Gastroesophageal sphincter (tissue), 4 donors: ENCODE measurements around the gene ALDH1A3. TPM values are rescaled to one million over a fixed set of nuclear protein-coding genes. Genes with fewer than 3 reads are reported as not detected.

Experiments
- ATAC-seq: fragments of 150-250 bp; one replicate; pipeline ENCODE4 v1.9.1; 2016; ENCODE audit warnings: mild to moderate bottlenecking, moderate library complexity
- H3K27ac ChIP-seq, 4 donors: fragments of 200-600 bp; sonication (generic) in 3 of 4; 1 replicate in 3 of 4; 2 replicates in 1 of 4; pipeline ENCODE4 v1.5.1; 2016 to 2019
- H3K27me3 ChIP-seq: fragments of 200-600 bp; sonication (generic); one replicate; pipeline ENCODE4 v1.5.1; 2019
- H3K36me3 ChIP-seq, 2 donors: fragments of 200-600 bp; sonication (generic); one replicate each; pipeline ENCODE4 v1.5.1; 2019; ENCODE audit warnings: control low read depth in 1 of 2
- H3K4me1 ChIP-seq, 3 donors: fragments of 200-600 bp; sonication (generic); 1 replicate in 2 of 3; 2 replicates in 1 of 3; pipeline ENCODE4 v1.5.1; 2016 to 2019; ENCODE audit warnings: control low read depth in 2 of 3
- H3K4me3 ChIP-seq, 2 donors: fragments of 200-600 bp; sonication (generic); one replicate each; pipeline ENCODE4 v1.5.1; 2019; ENCODE audit warnings: mild to moderate bottlenecking in 1 of 2, moderate library complexity in 1 of 2
- H3K9me3 ChIP-seq, 3 donors: fragments of 200-600 bp; sonication (generic); one replicate each; pipeline ENCODE4 v1.5.1; 2017 to 2019; ENCODE audit warnings: control low read depth in 2 of 3
- CTCF ChIP-seq, 4 experiments: fragments of 200-600 bp in 2 of 4; fragments of 450-650 bp in 2 of 4; sonication (generic) in 1 of 4; IDR thresholded peaks; one replicate each; pipeline ENCODE4 v1.5.1; 2017 to 2019; ENCODE audit warnings: antibody characterized with exemption in 4 of 4, mild to moderate bottlenecking in 2 of 4, moderate library complexity in 2 of 4
- EP300 ChIP-seq: sonication (generic); formaldehyde crosslinking; IDR thresholded peaks from one replicate; pipeline ENCODE4 v1.6.1; 2017; ENCODE audit warnings: antibody characterized with exemption, mild to moderate bottlenecking
- POLR2A ChIP-seq, 2 donors: fragments of 450-650 bp; IDR thresholded peaks; one replicate each; pipeline ENCODE4 v1.6.1; 2017; ENCODE audit warnings: antibody characterized with exemption in 2 of 2, mild to moderate bottlenecking in 2 of 2, moderate library complexity in 1 of 2
- POLR2AphosphoS5 ChIP-seq: sonication (generic); formaldehyde crosslinking; IDR thresholded peaks from one replicate; pipeline ENCODE4 v1.6.1; 2017; ENCODE audit warnings: antibody characterized with exemption
- WGBS, 2 donors: methylation state at CpG; one replicate each; pipeline ENCODE4 v1.1.5; 2018; ENCODE audit warnings: low coverage in 1 of 2; 5-methylcytosine and 5-hydroxymethylcytosine counted together
- total RNA-seq, 4 donors: library from RNA; depleted of rRNA; stranded (reverse); fragments of >200 nt; gene quantifications; one replicate each; pipeline ENCODE4 v1.1.0, GENCODE V29; 2016

The ALDH1A3 gene
- total RNA-seq, 4 donors from 2014 or later: 23.0 to 148 (median 93.4) TPM

GRCh38 chr15:100918034-100918689 lies 38.5 kb downstream of the ALDH1A3 start:
- no peak for TF ChIP-seq POLR2AphosphoS5
- TF ChIP-seq POLR2A (IDR thresholded peaks at IDR 0.05): peak in 1 of 2 donors; percentile 26
- TF ChIP-seq CTCF (IDR thresholded peaks at IDR 0.05): peak in 3 of 4 experiments; percentile 85 to 99 (median 89)
- 0% methylated on average over 8 of the region's 42 CpGs; no CpG with 5 or more reads in 1 of the 2 donors for WGBS, 2 donors
- peaks cover 0 to 43% (median 4%) of the 10 kb centered on the region in 3 donors for H3K4me1 ChIP-seq
- H3K27me3 ChIP-seq: peaks cover 58% of the 10 kb centered on the region
- ATAC-seq: peak; percentile 87
- peak overlapping the region in 3 of 4 donors; percentile 76 to 84 (median 78) for H3K27ac ChIP-seq
- peak overlapping the region; percentile 46 to 73 for H3K4me3 ChIP-seq
- H3K36me3 ChIP-seq: no peaks in the 10 kb centered on the region
- no peaks in the 10 kb centered on the region for H3K9me3 ChIP-seq

GRCh38 chr15:100918690-100919480 lies 39.3 kb downstream of the ALDH1A3 start, which contains the start of gene LRRK1:
TSS of gene LRRK1 (plus strand) at chr15:100919357. CDS start at chr15:100924633, 5,276 bp downstream.
- peaks cover 58% of the 10 kb centered on the region for H3K27me3 ChIP-seq
- H3K27ac ChIP-seq: peak within 1 kb of the TSS in 3 of 4 donors; percentile 76 to 84 (median 78)
- ATAC-seq: peak; percentile 64
- H3K36me3 ChIP-seq: no peaks in the 10 kb centered on the region
- peak within 1 kb of the TSS; percentile 46 to 73 for H3K4me3 ChIP-seq
- peaks cover 0 to 43% (median 4%) of the 10 kb centered on the region in 3 donors for H3K4me1 ChIP-seq
- TF ChIP-seq POLR2AphosphoS5: no peak
- peak; percentile 23 to 36 for TF ChIP-seq POLR2A (IDR thresholded peaks at IDR 0.05)
- H3K9me3 ChIP-seq: no peaks in the 10 kb centered on the region
- WGBS, 2 donors: 3 to 7% methylated on average over 5 to 6 of the region's 87 CpGs

GRCh38 chr15:100919481-100920405 lies 40.1 kb downstream of the ALDH1A3 start:
- Histone ChIP-seq H3K27me3 (peaks cover 54% of the 10 kb centered on the region), H3K4me1 (peaks cover 0 to 39% (median 4%) of the 10 kb centered on the region in 3 donors), H3K9me3 (no peaks in the 10 kb centered on the region), H3K27ac (peak overlapping the region in 3 of 4 donors; percentile 76 to 84 (median 78)), H3K4me3 (peak overlapping the region; percentile 34 to 73), H3K36me3 (peaks cover 0 to 5% of the 10 kb centered on the region in 2 donors)
- no peak for ATAC-seq
- TF ChIP-seq CTCF (IDR thresholded peaks at IDR 0.05) (no peak), POLR2AphosphoS5 (no peak), EP300 (no peak), POLR2A (IDR thresholded peaks at IDR 0.05) (no peak)
- 4 to 43% methylated on average over 1 to 5 of the region's 80 CpGs for WGBS, 2 donors

- Histone ChIP-seq H3K36me3 (peaks cover 0 to 12% of the 10 kb centered on the region in 2 donors), H3K4me1 (peaks cover 0 to 36% (median 4%) of the 10 kb centered on the region in 3 donors), H3K27me3 (peaks cover 54% of the 10 kb centered on the region), H3K9me3 (no peaks in the 10 kb centered on the region), H3K27ac (peak overlapping the region in 1 of 4 donors; percentile 78), H3K4me3 (no peak overlapping the region)
- TF ChIP-seq POLR2A (IDR thresholded peaks at IDR 0.05): no peak
- TF ChIP-seq POLR2AphosphoS5: no peak
- TF ChIP-seq EP300: no peak
- TF ChIP-seq CTCF (IDR thresholded peaks at IDR 0.05): no peak
- no peak for ATAC-seq
- WGBS, 2 donors: 75 to 87% methylated on average over 5 to 6 of the region's 8 CpGs
Observed at GRCh38 chr15:100920516-100921135, 41.0 kb downstream of the ALDH1A3 start.
